Psoas muscle (tissue), 8 donors: ENCODE data around the gene AXIN1. TPM values are rescaled to one million over a fixed set of nuclear protein-coding genes. Genes with fewer than 3 reads are reported as not detected.
"Not testable (repeated sequence)": the region's sequence is repeated elsewhere in the genome, so short reads cannot be mapped to it uniquely, and the experiment has no call there.

Experiments
- ATAC-seq, 4 donors: fragments of 200-7000 bp; cut with Tn5 transposase; one replicate each; pipeline ENCODE4 v1.9.1; 2020; ENCODE audit warnings: moderate library complexity in 3 of 4, mild to moderate bottlenecking in 2 of 4
- DNase-seq, 2 donors: peaks; one replicate each; pipeline ENCODE4 v3.0.0-alpha.2; 2020
- H3K27ac ChIP-seq: fragments of 200-600 bp; one replicate; pipeline ENCODE4 v1.8.0; 2022
- H3K27me3 ChIP-seq, 3 donors: fragments of 200-600 bp in 1 of 3; one replicate each; pipeline versions ENCODE4 v1.6.1 to v1.8.0; 2013 to 2022; ENCODE audit warnings: low read length in 2 of 3, mild to moderate bottlenecking in 2 of 3, moderate library complexity in 1 of 3; ENCODE audit not compliant: insufficient read depth in 3 of 3
- H3K36me3 ChIP-seq, 2 donors: fragments of 200-600 bp in 1 of 2; one replicate each; pipeline versions ENCODE4 v1.6.1 to v1.8.0; 2013 to 2022; ENCODE audit warnings: low read depth in 1 of 2, mild to moderate bottlenecking in 1 of 2, moderate library complexity in 1 of 2; ENCODE audit not compliant: insufficient read depth in 1 of 2
- H3K4me1 ChIP-seq: fragments of 200-600 bp; one replicate; pipeline ENCODE4 v1.8.0; 2022
- H3K4me3 ChIP-seq: fragments of 200-600 bp; one replicate; pipeline ENCODE4 v1.8.0; 2022; ENCODE audit warnings: mild to moderate bottlenecking
- H3K9me3 ChIP-seq: fragments of 200-600 bp; one replicate; pipeline ENCODE4 v1.8.0; 2022
- CTCF ChIP-seq: fragments of 200-600 bp; IDR thresholded peaks from one replicate; pipeline ENCODE4 v1.8.0; 2022; ENCODE audit warnings: antibody characterized with exemption
- WGBS, 3 donors: extraction: QIAGEN DNeasy Blood & Tissue Kit; methylation state at CpG; one replicate each; pipeline versions ENCODE4 v1.1.6 to v1.1.7; 2013; 5-methylcytosine and 5-hydroxymethylcytosine counted together
- intact Hi-C, 2 donors: fragments of 100-400 bp; cut with DNase I; formaldehyde crosslinking; loops; one replicate each; pipeline versions ENCODE4 v1.11.0 to v1.14.2; 2022
- polyA plus RNA-seq, 3 donors: library from polyadenylated mRNA; stranded (reverse); fragments of 200-250 nt; gene quantifications; one replicate each; pipeline ENCODE4 v1.2.3, GENCODE V29; 2013
- total RNA-seq, 4 donors: library from RNA; stranded (reverse); fragmentation: NEBNext Ultra II Directional in 2 of 4; extraction: Animal tissue kit (Norgen Biotek cat#: 25700) in 2 of 4; gene quantifications; one replicate each; pipeline versions ENCODE4 v1.2.1 to v1.2.4, GENCODE V29; 2021 to 2023
- donor health status: healthy with polysubstance abuse.
- donor health status: DM: no; HTN: no; CAD: no; lungs with moderate emphysema.
- donor health status: Bipolar disorder and iron deficiency.
- donor health status: healthy.
- donor health status: DM: yes; HTN: yes; CAD: no.
- donor health status: DM: no; HTN: no; CAD: no.
- donor health status: DM: no; HTN: no; CAD: no.
- donor health status: DM: yes; HTN: yes; CAD: no.

AXIN1 gene
- total and polyA plus RNA-seq, 7 donors: 12.1 to 32.3 (median 23.2) TPM

- 78 to 89% (median 86%) methylated on average over 10 of the region's 10 CpGs for WGBS, 3 donors
- Histone ChIP-seq H3K4me1 (no peaks in the 10 kb centered on the region), H3K9me3 (no peaks in the 10 kb centered on the region), H3K4me3 (no peak overlapping the region), H3K36me3 (peaks cover 7 to 96% of the 10 kb centered on the region in 2 donors), H3K27me3 (no peaks in the 10 kb centered on the region), H3K27ac (no peak overlapping the region)
- TF ChIP-seq CTCF: no peak
- DNase-seq (no peak), ATAC-seq (no peak)
- intact Hi-C loops: no loop called here
These were observed 93.3 kb downstream of the AXIN1 start for GRCh38 chr16:259226-259625.

GRCh38 chr16:258091-258490, 94.4 kb downstream of the AXIN1 start:
- H3K27ac ChIP-seq, DNase-seq, intact Hi-C loops, ATAC-seq, H3K9me3 ChIP-seq, H3K4me3 ChIP-seq, H3K27me3 ChIP-seq, H3K4me1 ChIP-seq: not testable (repeated sequence)
- peaks cover 7 to 96% of the 10 kb centered on the region in 2 donors for H3K36me3 ChIP-seq
- 92 to 97% (median 97%) methylated on average over 9 to 11 of the region's 13 CpGs for WGBS, 3 donors

GRCh38 chr16:255183-255582, 97.3 kb downstream of the AXIN1 start:
- Histone ChIP-seq H3K27ac (no peak overlapping the region), H3K9me3 (no peaks in the 10 kb centered on the region), H3K4me3 (no peak overlapping the region), H3K36me3 (peaks cover 0 to 94% of the 10 kb centered on the region in 2 donors), H3K4me1 (no peaks in the 10 kb centered on the region), H3K27me3 (no peaks in the 10 kb centered on the region)
- intact Hi-C loops: no loop called here
- WGBS, 3 donors: 92 to 98% (median 95%) methylated on average over 6 of the region's 6 CpGs
- ATAC-seq (no peak), DNase-seq (no peak)
- no peak for TF ChIP-seq CTCF

GRCh38 chr16:254461-254860, 98.1 kb downstream of the AXIN1 start:
- Histone ChIP-seq H3K27ac (no peak overlapping the region), H3K4me3 (no peak overlapping the region), H3K27me3 (no peaks in the 10 kb centered on the region), H3K36me3 (peaks cover 0 to 94% of the 10 kb centered on the region in 2 donors), H3K4me1 (no peaks in the 10 kb centered on the region), H3K9me3 (no peaks in the 10 kb centered on the region)
- ATAC-seq (no peak), DNase-seq (no peak)
- no peak for TF ChIP-seq CTCF
- 92 to 96% (median 96%) methylated on average over 25 of the region's 25 CpGs for WGBS, 3 donors
- intact Hi-C loops: no loop called here

- H3K27ac ChIP-seq: no peak overlapping the region
- H3K27me3 ChIP-seq: no peaks in the 10 kb centered on the region
- ATAC-seq: no peak
- WGBS, 3 donors: 80 to 90% (median 85%) methylated on average over 6 of the region's 6 CpGs
- H3K9me3 ChIP-seq: no peaks in the 10 kb centered on the region
- TF ChIP-seq CTCF: no peak
- H3K36me3 ChIP-seq: peaks cover 0 to 91% of the 10 kb centered on the region in 2 donors
- H3K4me1 ChIP-seq: no peaks in the 10 kb centered on the region
- intact Hi-C loops: no loop called here
- H3K4me3 ChIP-seq: no peak overlapping the region
- no peak for DNase-seq
These were observed 98.7 kb downstream of the AXIN1 start for GRCh38 chr16:253833-254232.
